ENCODE results near the gene WNT4.
"Not testable (repeated sequence)": the region's sequence is repeated elsewhere in the genome, so short reads cannot be mapped to it uniquely, and the experiment has no call there.

WNT4 gene

GRCh38 chr1:22110016-22110415 lies 32.9 kb downstream of the WNT4 start:
- DNase-seq (ENCODE audit: low read depth, low spot score), result no peak

- no peak for DNase-seq (ENCODE audit: low read depth, low spot score)
Measured at GRCh38 chr1:22108339-22109105, 34.4 kb downstream of the WNT4 start.

GRCh38 chr1:22107126-22107525 lies 35.8 kb downstream of the WNT4 start:
- DNase-seq (ENCODE audit: low read depth, low spot score), result no peak

- no peak for DNase-seq (ENCODE audit: low read depth, low spot score)
Measured at GRCh38 chr1:22105611-22106207, 37.2 kb downstream of the WNT4 start.

GRCh38 chr1:22104865-22105437 lies 37.9 kb downstream of the WNT4 start:
- DNase-seq (ENCODE audit: low read depth, low spot score), result no peak

DNA sequence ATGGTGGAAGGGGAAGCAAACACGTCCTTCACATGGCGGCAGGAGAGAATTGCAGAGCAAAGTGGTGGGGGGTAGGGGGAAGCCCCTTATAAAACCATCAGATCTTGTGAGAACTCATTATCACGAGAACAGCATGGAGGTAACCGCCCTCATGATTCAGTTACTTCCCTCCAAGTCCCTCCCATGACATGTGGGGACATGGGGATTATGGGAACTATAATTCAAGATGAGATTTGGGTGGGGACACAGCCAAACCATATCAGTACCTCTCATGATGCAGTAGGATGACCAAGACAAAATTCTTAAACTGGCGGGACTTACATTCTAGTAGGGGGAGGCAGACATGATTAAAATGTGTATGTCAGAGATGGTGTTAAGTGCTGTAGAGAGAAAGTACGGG lies 38.8 kb downstream of the WNT4 start:
- DNase-seq (ENCODE audit: low read depth, low spot score), result no peak

- DNase-seq (ENCODE audit: low read depth, low spot score), result no peak
Measured at GRCh38 chr1:22102746-22103145, 40.2 kb downstream of the WNT4 start.

DNA sequence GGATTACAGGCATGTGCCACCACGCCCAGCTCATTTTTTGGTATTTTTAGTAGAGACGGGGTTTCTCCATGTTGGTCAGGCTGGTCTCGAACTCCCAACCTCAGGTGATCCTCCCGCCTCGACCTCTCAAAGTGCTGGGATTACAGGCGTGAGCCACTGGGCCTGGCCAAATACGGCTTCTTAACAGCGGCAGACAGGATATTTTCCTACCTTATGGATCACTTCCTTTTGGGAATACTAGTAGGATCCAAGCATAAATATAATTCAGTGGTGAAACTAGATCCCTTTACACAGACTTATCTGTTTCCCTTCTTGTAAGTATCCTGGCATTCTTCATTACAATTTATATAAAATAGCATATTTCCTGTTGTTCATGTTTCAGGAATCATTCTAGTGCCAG lies 40.9 kb downstream of the WNT4 start:
- DNase-seq (ENCODE audit: low read depth, low spot score), result no peak

- DNase-seq (ENCODE audit: low read depth, low spot score), result no peak
Measured at GRCh38 chr1:22101199-22101598, 41.7 kb downstream of the WNT4 start.

- DNase-seq (ENCODE audit: low read depth, low spot score), result no peak
Measured at GRCh38 chr1:22100168-22100567, 42.7 kb downstream of the WNT4 start.

DNA sequence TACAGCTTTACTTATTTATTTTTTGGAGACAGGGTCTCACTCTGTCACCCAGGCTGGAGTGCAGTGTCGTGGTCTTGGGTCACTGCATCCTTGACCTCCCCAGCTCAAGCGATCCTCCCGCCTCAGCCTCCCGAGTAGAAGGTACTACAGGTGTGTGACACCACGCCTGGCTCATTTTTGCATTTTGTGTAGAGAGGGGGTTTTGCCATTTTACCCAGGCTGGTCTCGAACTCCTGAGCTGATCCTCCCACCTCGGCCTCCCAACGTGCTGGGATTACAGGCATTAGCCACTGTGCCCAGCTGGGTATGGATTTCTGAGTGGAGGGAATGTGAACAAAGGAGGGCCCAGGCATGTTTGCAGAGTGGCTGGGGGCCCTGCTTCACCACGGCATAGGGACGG lies 44.1 kb downstream of the WNT4 start:
- no peak for DNase-seq (ENCODE audit: low read depth, low spot score)

DNA sequence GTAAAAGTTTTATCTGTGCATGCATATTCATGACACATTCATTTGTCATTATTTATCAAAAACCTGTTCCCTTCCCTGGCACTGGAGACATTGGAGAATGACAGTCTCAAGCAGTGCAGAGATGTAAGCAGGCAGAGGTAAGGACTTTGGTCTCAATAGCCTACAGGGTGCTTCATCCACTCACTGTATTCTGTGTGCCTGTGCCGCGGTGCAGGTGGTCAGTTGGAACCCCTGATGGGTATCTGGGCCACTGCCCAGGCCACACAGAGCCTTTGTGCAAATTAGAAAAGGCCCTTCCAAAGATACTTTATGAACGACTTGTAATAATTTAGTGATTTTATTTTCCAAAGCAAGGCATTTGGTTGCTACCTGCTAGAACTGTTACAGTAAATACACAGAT lies 46.4 kb downstream of the WNT4 start:
- no peak for DNase-seq (ENCODE audit: low read depth, low spot score)

- DNase-seq (ENCODE audit: low read depth, low spot score), result no peak
Measured at GRCh38 chr1:22096036-22096435, 46.9 kb downstream of the WNT4 start.

DNA sequence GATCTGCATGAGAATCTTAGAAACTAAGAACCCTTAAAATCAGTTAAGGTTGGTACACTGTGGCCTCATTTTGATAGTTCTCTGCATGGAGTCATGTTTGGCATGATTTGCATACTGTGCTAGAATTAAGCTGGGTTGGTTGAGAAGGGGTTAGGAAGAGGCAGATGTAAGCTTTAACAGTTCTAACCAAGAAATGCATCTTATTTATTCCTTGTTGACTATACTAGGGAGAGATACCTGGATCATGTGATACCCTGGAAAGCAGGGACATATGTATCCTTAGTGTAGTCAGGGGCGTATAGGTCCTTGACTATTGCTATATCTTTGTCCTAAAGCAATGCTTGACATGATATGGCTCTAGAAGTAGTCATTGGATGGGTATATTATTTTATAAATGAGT lies 49.4 kb downstream of the WNT4 start:
- no peak for DNase-seq (ENCODE audit: low read depth, low spot score)

DNA sequence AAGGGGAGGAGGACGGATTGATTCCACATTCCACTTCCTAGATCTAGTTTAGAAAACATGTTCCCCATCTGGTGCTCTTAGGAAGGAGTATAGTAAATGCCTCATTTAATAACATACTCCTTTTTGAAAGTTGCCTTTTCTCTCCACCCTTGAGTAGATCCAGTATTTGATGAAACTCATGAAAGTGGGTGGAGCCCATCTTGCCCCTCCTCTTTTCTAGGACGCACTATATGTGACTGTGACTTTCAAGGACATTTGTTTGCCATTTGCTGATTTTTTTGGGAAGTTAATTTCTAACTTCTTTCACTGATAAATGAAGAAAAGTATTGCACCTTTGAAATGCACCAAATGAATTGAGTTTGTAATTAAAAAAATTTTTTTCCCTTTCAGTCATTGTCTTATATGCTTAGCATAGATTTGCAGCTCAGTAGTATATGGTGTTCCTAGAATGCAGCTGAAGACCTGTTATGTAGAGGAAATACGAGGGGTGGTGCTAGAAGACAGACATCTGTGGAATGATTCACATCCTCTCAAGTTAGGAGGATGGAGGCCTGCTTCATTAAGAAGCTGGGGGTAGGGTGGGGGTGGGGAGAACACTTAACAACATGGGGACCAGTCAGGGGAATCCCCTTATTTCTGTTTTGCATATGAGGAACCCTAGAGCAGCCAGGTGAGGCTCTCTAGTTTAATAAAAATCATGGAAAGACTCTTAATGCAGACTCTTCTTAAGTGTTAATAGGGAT lies 50.7 kb downstream of the WNT4 start:
- DNase-seq (ENCODE audit: low read depth, low spot score), result not testable (repeated sequence)

- no peak for DNase-seq (ENCODE audit: low read depth, low spot score)
Measured at GRCh38 chr1:22090867-22091266, 52.0 kb downstream of the WNT4 start.

DNA sequence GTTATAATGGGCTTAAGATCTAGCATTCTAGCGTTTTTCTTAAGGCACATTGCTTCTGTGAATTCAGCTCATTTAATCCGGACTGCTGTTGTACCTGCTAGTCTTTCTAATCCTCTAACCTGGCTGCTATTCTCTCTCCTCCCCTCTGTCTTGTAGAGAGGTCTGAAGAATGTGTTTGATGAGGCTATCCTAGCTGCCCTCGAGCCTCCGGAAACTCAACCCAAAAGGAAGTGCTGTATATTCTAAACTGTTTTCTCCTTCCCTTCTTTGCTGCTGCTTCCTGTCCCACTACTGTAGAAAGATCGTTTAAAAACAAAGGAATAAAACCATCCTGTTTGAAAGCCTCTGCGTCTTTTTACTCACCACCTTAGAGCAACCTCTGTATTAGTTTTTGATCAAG lies 53.1 kb downstream of the WNT4 start:
- no peak for DNase-seq (ENCODE audit: low read depth, low spot score)

DNA sequence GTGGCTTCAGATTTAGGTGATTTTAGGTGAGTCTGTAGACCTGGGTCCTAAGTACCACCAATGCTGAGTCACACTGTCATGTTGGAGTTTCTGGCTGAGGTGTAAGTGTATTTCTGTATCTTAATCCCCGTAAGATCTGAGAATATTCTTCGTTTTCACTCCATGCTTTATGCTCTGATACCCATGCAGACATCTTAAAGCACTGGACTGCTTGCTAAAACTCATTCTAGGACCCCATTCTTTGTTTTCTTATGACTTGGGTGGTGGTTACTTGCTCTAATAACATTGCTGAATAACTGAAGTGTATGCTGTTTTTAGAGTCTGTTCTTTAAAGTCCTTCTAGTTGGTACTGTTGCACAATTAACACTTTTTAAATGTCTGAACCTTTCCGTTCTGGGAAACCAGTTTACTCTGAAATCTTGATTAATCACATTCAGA lies 53.7 kb downstream of the WNT4 start:
- DNase-seq (ENCODE audit: low read depth, low spot score), result no peak

DNA sequence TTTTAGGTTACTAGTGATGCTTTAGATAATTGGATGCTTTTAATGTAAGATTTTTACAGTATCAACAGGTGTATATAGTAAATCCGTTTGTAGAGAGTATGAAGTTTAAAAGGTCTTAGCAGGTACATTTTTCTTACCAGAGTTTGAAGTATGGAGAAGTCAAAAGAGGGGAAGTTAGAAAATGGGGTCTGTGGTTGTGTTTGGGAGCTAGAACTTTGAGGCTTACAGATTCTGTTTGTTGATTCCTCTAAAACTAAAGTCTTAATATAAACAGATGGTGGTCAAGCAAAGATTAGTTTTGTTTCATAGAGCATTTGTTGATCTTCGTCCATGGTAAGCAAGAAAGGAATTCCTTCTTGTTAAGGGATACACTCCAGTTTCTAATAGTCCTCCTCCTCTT lies 54.6 kb downstream of the WNT4 start:
- DNase-seq (ENCODE audit: low read depth, low spot score), result no peak

DNA sequence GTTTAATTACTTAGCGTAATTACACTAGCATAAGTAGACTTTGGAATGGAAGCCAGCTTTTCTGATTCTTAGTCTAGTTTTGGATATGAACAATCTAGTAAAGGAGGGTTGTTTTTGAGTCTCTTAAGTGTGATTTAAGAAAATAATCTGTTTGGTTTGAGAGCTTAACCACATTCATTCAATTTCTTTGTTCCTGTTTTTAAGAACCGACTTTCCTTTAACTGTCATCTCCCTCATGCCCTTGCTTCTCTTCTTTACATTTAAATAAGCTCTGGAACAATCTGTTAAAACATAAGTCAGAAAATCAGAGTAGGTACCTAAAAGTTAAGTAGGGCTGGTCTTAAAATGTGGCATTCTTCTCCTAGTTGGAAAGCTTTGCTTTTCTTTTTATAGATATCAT lies 62.7 kb downstream of the WNT4 start:
- no peak for DNase-seq (ENCODE audit: low read depth, low spot score)

- DNase-seq (ENCODE audit: low read depth, low spot score), result no peak
Measured at GRCh38 chr1:22078133-22078532, 64.8 kb downstream of the WNT4 start.

- no peak for DNase-seq (ENCODE audit: low read depth, low spot score)
Measured at GRCh38 chr1:22077728-22078127, 65.2 kb downstream of the WNT4 start.

Data from activated naive CD8-positive, alpha-beta T cell treated with anti-CD3 and anti-CD28 coated beads, Interleukin-2, amount 50 U/mL, for 16 hours (primary cell).